Jurkat, Clone E6-1 (cell line): ENCODE measurements around the gene NEU2.
"Not testable (repeated sequence)": the region's sequence is repeated elsewhere in the genome, so short reads cannot be mapped to it uniquely, and the experiment has no call there.

Experiments used
- DNase-seq: peaks from one replicate; pipeline ENCODE4 v3.0.0-alpha.2; 2011; ENCODE audit warnings: low read depth, low spot score
- H3K4me3 ChIP-seq: 2 replicates; pipeline ENCODE4 v1.5.1; 2011; ENCODE audit warnings: mild to moderate bottlenecking, low read length, control low read depth, moderate library complexity

Gene NEU2

DNA sequence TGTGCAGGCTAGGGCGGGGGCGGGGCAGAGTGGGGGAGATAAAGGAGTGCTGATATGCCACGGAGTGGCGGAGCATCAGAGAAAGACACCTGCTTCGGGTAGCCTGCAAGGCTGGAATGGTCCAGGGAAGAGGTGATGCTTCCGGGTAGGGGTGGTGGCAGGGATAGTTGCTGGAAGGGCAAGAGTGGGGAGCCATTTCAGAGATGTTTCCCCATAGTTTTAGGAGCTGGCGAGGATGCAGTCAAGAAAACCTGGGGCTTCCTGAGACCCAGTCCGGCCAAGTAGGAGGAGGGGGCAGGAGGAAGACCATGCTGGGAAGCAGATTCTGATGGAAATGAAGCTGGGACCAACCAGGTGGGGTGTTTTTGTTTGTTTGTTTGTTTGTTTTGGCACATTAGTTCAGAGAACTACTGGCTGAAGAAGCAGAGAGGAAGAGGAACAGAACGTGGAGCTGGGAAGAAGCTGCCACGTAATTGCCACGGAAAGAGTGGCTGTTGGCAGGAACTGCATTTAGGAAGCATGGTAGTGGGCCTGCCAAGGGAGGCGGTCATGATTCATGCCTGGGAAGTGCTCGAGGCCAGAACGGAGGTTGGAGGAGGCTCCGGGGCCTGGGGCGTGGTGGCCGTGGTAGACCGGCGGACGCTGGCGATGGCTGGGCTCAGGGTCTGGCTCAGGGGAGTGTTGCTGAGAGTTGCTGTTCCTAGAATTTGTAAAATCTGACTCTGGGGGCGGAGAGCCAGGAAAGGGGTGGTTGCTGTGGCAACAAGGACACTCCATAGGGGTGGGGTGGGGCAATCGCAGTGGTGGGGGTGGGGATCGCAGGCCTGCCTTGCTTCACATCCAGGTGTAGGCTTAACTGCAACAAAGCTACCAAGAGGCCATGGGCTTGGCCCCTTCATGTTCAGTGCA lies 19.0 kb downstream of the NEU2 start:
- no peak for DNase-seq
- no peak overlapping the region for H3K4me3 ChIP-seq

DNA sequence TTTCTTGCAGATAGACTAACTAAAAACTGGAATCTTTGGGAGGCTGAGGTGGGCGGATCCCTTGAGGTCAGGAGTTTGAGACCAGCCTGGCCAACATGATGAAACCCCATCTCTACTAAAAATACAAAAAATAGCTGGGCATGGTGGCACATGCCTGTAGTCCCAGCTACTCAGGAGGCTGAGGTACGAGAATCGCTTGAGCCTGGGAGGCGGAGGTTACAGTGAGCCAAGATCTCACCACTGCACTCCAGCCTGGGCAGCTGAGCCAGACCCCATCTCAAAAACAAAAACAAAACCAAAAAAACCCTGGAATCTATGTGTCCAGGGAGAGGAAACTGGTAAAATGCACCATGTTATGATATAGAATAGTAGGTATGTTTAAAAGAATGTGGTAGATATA lies 20.0 kb downstream of the NEU2 start:
- DNase-seq, H3K4me3 ChIP-seq: not testable (repeated sequence)

DNA sequence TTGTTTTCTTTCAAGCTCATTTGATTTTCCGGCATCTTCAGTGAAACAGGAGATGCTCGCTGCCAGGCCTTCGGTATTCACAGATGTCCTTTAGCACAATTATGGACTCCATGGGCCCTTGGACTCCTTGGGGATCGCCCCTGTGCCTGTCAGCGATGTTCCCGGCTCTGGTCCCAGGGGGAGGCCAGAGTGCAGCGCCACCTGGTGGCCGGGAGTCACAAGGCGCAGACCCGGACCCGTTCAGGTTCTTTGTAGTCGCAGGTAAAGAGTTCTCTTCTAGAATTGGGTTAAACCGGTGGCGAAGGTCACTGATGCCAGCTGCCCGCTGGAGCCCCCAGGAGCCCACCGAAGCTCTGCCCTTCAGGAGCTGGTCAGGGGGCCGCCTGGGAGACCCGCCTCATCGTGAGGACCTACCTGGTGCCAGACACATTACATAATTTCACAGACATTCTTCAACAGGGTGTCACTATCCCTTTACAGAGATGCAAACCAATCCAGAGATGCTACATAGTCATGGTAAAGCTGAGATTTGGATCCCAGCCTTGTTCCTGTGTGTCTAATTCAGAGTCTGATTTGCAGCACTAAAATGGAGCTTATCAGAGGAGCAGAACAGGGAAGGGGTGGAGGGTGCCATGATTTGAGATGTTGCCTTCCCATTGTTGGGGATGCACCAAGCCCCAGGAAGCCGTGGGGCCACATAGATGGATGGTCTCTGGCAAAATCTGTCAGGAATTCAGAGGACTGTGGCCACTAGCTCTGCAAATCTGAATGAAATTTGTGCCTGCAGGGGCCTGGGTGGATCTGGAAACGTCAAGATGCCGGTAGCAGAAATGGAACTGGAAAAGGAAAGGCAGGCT lies 21.7 kb downstream of the NEU2 start:
- DNase-seq: no peak
- no peak overlapping the region for H3K4me3 ChIP-seq

DNA sequence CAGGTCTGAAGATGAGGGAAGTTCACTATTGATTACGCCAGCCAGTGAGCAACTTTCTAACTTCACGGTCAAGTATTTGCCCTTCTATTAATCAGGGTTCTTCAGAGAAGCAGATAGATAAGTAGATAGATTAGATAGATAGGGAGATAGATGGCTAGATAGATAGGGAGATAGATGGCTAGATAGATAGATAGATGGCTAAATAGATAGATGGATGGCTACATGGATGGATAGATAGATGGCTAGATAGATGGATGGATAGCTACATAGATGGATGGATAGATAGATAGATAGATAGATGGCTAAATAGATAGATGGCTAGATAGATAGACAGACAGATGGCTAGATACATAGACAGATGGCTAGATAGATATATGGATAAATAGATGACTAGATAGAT lies 22.9 kb downstream of the NEU2 start:
- H3K4me3 ChIP-seq: no peak overlapping the region
- DNase-seq: no peak

DNA sequence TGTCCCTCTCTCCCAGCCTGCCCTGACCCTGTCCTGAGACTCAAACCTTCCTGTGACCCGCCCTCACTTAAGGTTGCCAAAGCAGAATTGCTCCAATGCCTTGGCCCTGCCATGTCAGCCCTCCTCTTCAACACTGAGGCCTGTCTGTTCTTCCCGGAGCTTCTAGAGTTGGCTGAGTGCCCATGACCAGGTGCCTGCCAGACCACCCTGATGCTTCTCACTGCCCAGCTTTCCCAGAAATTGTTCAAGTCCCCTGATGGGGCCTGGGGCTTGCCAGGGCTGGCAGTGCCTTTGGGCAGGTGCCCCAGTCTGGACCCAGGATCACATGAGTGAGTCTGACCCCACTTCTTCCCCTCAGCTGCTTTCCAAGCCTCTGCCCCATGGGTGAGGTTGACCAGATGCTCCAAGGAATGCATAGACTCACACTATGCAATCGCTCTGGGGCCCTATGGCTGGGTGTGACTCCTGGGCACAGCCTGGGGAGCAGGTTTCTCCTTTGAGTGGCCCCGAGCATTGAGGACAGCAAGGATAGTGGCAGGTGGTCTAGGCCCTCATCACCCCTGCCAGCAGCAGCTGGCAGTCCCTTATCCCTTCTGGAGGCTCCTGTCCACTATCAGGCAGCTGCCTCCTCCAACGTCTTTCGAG lies 24.6 kb downstream of the NEU2 start:
- no peak for DNase-seq
- no peak overlapping the region for H3K4me3 ChIP-seq

DNA sequence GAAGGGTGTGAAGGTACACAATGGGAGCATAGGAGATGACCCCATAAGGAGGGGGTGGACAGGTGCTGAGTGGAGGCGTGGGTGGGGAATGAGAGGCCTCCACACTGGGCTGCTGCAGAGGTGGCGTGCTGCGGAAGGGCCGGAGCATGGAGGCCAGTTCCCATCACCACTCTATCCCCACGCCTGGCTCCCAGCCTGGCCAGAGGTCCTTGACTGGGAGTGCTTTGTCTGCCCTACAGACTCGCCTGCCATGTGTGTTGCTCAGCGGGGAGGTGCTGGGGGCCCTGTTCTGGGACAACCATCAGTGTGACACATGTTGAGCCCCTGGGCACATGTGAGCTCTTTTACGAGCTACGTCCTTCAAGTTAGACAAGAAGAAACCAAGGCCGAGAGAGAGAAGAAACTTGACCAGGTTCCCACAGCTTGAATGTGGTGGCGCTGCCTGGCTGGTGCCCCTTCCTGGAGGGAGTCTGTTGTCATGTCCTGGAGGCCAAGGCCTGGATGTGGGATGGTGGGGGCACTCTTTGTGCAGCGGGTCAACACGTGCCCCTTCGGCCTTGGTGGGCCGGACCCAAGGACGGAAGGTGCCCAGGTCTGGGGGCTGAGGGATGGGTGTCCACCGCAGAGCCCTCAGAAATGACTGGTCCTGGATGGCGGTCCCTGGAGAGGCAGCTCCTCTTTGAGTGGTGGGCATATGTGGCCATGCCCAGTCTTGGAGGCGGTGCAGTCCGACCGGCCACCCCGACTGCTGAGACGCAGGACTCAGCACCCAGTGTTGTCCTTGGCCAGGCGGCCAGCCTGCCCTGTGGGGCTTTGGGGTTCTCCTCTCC lies 26.5 kb downstream of the NEU2 start:
- no peak overlapping the region for H3K4me3 ChIP-seq
- no peak for DNase-seq

DNA sequence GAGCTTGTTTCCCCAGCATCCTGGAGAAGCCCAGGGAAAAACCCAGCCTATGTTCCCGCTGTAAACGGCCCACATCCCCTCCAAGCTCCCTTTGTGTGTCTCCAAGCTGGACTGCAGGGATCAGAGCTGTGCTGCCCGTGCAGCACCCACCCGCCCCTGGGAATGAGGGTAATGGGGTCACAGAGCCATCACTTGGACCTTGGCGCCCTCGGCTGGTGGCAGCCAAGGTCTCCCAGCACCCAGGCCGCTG lies 27.0 kb downstream of the NEU2 start:
- H3K4me3 ChIP-seq: peak overlapping the region; percentile 95
- no peak for DNase-seq

DNA sequence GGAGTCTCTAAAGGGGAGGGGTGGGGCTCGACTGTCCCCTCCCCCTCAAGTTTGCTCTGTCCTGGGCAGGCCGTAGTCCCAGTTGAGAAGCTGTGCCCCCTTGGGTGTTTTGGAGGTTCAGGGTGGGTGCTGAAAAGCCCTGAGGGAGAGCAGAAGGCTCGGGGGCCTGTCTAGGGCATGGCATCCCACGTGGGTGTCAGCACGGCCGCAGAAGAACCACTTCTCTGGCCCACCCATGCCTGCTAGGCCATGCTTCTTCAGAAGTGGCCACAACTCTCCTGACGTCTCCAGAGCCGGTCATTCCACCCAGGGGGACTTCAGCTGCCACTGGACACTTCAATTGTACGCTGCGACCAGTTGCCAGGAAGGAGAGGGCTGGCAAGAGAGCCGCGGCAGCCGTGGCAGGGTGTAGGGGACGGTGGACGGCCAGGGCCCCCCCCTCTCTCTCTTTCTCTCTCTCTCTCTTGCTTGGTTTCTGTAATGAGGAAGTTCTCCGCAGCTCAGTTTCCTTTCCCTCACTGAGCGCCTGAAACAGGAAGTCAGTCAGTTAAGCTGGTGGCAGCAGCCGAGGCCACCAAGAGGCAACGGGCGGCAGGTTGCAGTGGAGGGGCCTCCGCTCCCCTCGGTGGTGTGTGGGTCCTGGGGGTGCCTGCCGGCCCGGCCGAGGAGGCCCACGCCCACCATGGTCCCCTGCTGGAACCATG lies 27.5 kb downstream of the NEU2 start, which contains the start of gene INPP5D:
Gene INPP5D, plus strand, starts transcription at position 546 of the 704 bp plus-strand sequence. Its CDS starts 137 bp downstream, at position 683.
- peak; percentile 91 for DNase-seq
- peak within 1 kb of the TSS; percentile 95 for H3K4me3 ChIP-seq

DNA sequence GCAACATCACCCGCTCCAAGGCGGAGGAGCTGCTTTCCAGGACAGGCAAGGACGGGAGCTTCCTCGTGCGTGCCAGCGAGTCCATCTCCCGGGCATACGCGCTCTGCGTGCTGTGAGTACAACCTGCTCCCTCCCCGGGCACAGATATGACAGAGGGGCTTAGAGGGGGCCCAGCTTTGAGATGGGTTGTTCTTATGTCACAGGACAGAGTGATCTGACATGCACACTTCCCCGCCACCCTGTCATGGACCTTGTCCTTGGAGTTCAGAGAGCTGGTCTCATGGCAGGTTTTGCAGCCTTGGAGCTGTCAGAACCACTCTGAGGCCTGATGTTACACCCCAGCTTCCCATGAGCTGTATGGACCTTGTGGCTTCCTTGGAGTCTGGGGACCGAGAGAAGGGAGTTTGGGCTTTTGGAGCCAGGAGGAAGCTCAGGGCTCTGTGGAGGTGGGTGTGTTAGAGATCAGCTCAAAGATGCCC lies 28.1 kb downstream of the NEU2 start:
- no peak for DNase-seq
- peak overlapping the region; percentile 95 for H3K4me3 ChIP-seq

DNA sequence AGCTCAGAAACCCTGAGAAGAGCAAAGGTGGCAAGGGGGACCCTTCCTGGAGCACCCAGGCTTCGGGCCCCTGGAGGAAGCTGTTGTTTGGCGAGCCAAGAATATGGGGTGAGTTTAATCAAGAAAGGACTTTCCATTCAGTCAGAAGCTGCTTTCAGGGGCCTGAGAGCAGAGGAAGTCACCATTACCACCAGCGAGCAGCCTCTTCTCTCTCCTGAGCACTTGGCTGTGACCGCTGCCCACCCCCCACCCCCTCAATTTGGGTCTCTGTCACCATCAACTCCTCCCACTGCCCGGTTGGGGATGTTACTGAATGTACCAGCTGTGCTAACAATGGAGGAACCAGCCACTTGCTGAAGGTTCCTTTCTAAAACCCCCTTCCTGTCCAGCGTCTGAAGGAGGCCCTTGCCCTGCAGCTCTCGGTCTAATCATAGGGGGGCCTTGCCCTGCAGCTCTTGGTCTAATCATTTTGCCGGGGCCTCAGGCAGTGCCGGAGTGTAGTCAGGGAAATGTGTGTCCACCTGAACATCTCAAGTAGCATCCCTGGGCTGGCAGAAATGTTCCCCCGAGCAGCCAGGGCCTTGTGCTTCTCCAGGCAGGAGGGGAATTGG lies 28.6 kb downstream of the NEU2 start:
- DNase-seq: no peak
- peak overlapping the region; percentile 95 for H3K4me3 ChIP-seq

DNA sequence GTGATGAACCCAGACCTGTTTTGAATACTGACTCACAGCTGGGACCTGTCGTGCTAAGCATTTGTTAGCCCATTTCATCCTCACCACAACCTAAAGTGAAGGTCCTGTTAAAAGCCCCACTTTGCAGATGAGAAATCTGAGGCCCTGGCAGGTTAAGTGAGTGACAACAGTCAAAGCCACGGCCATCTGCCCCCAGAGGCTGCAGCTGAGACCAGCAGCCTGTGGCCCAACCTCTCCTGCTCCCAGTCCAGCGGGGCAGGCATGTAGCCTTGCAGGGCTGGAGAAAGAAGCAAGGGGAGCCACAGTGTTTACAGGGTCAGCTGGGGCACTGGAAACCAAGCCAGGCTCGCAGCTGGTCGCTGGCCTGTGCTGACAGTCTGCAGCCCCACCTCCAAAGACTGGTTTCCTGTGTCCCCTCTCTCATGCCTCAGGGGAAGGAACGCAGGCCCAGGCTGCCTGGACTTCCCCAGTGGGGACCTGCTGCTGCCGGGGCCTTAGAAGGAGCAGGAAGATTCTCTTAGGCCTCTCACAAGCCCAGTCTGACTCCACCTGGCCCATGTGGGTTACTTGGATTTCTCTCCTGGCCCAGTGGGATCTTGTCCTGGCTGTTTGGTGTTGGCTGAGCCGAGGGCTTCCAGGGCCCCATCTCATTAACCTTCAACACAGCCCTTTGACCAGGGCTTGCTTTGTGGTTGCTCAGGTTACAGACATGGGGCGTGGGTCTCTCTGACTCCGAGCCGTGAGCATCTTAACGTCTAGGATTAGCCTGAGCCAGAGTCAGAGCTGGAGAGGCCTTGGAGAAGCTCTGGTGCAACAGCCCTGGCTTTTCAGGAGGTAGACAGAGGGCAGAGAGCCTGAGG lies 29.3 kb downstream of the NEU2 start:
- H3K4me3 ChIP-seq: peak overlapping the region; percentile 95
- DNase-seq: no peak

DNA sequence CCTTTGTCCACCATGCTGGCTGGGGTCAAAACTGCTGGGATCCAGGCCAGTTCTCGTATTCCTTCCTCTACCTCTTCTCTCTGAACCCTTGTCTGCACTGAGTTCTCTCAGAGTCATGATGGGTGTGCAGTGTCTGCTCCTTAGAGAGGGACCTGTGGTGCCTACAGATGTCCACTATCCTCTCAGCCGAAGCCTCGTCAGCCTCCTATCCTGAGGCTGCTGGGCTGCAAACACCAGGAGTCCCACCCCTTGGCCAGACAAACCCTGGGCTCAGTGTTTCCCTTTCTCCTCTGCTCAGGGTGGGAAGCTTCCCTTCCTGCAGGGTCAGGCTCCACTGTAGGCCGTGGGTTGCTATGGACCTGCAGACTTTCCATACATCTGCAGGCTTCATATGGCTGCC lies 30.0 kb downstream of the NEU2 start:
- DNase-seq: no peak
- H3K4me3 ChIP-seq: peak overlapping the region; percentile 95

DNA sequence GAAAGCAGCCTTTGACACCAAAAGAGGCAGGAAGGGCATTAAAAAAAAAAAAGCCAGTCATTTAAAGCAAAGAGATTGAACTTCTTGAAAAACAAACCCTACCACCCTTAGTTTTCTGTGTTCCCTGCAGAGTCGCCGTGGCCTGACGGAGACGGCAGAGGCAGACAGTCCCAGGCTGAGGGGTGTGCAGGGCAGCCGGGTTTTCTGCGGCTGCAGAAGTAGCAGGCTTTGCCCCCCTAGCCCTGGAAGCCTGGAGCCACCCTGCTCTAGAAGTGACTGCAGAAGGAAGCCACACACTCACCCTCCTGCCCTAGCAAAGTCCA lies 30.4 kb downstream of the NEU2 start:
- no peak overlapping the region for H3K4me3 ChIP-seq
- DNase-seq: no peak

DNA sequence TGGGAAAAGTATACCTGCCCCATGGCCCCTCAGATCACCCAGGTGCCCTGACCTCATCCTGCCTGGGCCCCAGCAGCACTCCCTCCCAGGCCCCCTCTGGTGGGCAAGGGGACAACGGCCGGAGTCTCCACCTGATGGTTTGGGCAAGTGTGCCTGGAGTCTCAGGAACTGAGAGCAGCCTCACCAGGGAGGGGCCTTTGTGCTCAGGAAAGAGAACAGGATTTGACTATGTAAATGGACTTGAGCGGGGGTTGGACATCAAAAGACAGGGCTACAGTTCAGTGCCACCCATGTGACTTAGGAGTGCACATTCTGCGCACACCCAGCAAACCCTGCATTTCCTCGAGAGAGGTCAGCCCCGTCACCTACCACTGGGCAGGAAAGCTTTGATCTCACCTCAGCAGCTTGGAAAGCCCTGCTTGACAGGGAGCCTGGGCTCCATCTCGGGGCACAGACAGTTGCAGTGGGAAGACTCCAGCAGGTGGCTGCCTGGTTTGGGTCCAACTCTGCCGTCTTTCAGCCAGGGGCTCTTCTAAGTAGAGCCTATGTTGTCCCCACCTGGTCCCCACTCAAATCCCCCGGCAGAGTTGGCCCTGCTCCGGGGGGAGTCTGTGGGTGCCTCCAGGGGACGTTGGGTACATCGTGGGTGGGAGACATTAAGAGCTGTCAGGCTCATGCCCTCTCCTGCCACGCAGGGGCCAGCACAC lies 30.9 kb downstream of the NEU2 start:
- no peak overlapping the region for H3K4me3 ChIP-seq
- DNase-seq: peak; percentile 32

DNA sequence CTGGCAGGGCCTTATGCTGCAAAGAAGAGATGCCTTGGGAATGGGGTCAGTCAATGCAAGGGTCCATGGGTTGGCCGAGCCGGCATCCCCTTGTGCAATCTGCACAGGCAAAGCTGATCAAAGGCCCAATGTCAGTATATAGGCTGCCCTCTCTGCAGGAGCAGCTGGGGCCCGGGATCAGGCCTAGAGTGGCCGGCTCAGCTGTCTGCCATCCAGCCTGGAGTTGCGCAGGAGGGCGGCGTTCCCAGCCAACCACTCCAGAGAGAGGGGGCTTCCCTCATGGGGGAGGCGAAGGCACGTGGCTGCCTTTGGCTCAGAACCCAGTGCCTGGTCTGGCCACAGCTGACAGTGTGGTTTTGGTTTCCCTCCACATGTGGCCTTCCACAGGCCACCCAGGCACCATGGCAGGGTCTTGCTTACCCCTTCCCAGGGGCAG lies 31.5 kb downstream of the NEU2 start:
- no peak for DNase-seq
- H3K4me3 ChIP-seq: no peak overlapping the region

DNA sequence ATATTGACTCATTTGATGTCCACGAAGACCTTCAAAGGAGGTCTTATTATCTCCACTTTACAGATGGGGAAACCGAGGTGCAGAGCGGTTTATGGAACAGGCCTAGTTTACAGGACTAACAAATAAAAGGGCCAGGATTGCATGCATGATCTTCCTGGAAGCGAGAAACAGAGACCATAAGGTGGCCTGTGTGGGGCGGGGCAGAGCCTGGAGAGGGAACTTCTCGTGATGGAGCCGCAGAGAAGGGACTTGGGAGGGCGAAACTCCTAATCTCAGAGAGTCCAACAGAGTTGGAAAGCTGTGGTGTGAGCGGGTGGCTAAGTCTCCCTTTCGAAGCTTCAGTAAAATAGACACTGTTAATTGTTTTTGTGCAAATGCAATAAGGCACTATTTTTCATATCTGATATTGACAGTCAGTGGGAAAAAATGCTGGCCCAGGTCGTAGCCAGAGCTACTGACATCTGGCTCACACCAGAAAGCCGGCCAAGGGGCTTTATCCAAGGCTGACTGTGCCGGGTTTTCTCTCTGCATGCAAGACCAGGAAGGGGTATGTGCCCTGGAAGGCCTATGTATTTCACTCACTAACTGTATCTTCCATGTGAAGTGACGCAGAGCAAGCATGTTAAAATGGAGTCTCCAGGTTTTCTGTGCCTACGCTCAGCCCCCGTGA lies 32.2 kb downstream of the NEU2 start:
- DNase-seq: no peak
- H3K4me3 ChIP-seq: no peak overlapping the region
